B cell (primary cell): ENCODE data around the gene PON3. TPM values are rescaled to one million over a fixed set of nuclear protein-coding genes. Genes with fewer than 3 reads are reported as not detected.
"Not testable (repeated sequence)": the region's sequence is repeated elsewhere in the genome, so short reads cannot be mapped to it uniquely, and the experiment has no call there.

Experiments used
- ATAC-seq: fragments of 200-7000 bp; cut with Tn5 transposase; one replicate; pipeline ENCODE4 v1.10.0; 2021; ENCODE audit warnings: low read depth, mild to moderate bottlenecking, moderate number of reproducible peaks, moderate library complexity
- CTCF ChIA-PET: fragments of 350-600 bp; sonication (Branson Sonifier 250); formaldehyde crosslinking; loops from one replicate; lab custom pipeline; 2021; ENCODE audit warnings: antibody characterized with exemption, inconsistent platforms; lab: Charles Lee
- POLR2A ChIA-PET: fragments of 350-600 bp; sonication (Branson Sonifier 250); formaldehyde crosslinking; loops from one replicate; lab custom pipeline; 2021; ENCODE audit warnings: antibody characterized with exemption; lab: Charles Lee
- DNase-seq: peaks from one replicate; pipeline ENCODE4 v3.0.0; 2013
- H2AFZ ChIP-seq: 2 replicates; pipeline ENCODE4 v1.6.1; 2012; ENCODE audit warnings: mild to moderate bottlenecking, low read depth, low read length; ENCODE audit not compliant: insufficient read depth, poor library complexity, severe bottlenecking
- H3K27ac ChIP-seq, 2 donors: 1 replicate in 1 of 2; 2 replicates in 1 of 2; pipeline ENCODE4 v1.5.1; 2012 to 2013; ENCODE audit warnings: low read length in 2 of 2, mild to moderate bottlenecking in 2 of 2, moderate library complexity in 1 of 2
- H3K27me3 ChIP-seq, 4 experiments: fragments of 200-600 bp in 1 of 4; sonication (generic) in 1 of 4; replicated peaks in 1 of 4; 1 replicate in 2 of 4; 2 replicates in 2 of 4; pipeline versions ENCODE4 v1.6.1 to v1.7.0; 2013 to 2016; ENCODE audit warnings: low read length in 3 of 4, mild to moderate bottlenecking in 2 of 4, mixed read lengths in 1 of 4, moderate library complexity in 1 of 4; ENCODE audit not compliant: insufficient read depth in 4 of 4, control insufficient read depth in 3 of 4; ENCODE audit errors: control extremely low read depth in 1 of 4
- H3K36me3 ChIP-seq, 2 experiments: replicated peaks in 1 of 2; 1 replicate in 1 of 2; 2 replicates in 1 of 2; pipeline versions ENCODE4 v1.6.1 to v1.7.1; 2013; ENCODE audit warnings: low read length in 1 of 2; ENCODE audit not compliant: insufficient read depth in 2 of 2, control insufficient read depth in 1 of 2; ENCODE audit errors: control extremely low read depth in 1 of 2, extremely low read depth in 1 of 2
- H3K4me1 ChIP-seq, 2 donors: fragments of 200-600 bp in 1 of 2; sonication (generic) in 1 of 2; 1 replicate in 1 of 2; 2 replicates in 1 of 2; pipeline versions ENCODE4 v1.5.1 to v1.6.1; 2013 to 2017; ENCODE audit warnings: low read length in 2 of 2; ENCODE audit not compliant: control insufficient read depth in 2 of 2, insufficient read depth in 2 of 2
- H3K4me2 ChIP-seq: replicated peaks from 2 replicates; pipeline ENCODE3; 2012; ENCODE audit warnings: mild to moderate bottlenecking, low read depth, low read length; ENCODE audit not compliant: poor library complexity, severe bottlenecking
- H3K4me3 ChIP-seq, 5 experiments: fragments of 200-600 bp in 1 of 5; sonication (generic) in 1 of 5; 1 replicate in 3 of 5; 2 replicates in 2 of 5; pipeline versions ENCODE4 v1.5.1 to v1.7.0; 2011 to 2016; ENCODE audit warnings: low read length in 4 of 5, mild to moderate bottlenecking in 4 of 5, low read depth in 2 of 5, control low read depth in 1 of 5, moderate library complexity in 1 of 5; ENCODE audit not compliant: insufficient read depth in 1 of 5; ENCODE audit errors: control extremely low read depth in 1 of 5, extremely low read depth in 1 of 5
- H3K79me2 ChIP-seq: fragments of 200-600 bp; sonication (generic); one replicate; pipeline ENCODE4 v1.6.0; 2016; ENCODE audit warnings: low read length; ENCODE audit not compliant: control insufficient read depth, insufficient read depth
- H3K9ac ChIP-seq: fragments of 200-600 bp; sonication (generic); 2 replicates; pipeline ENCODE4 v1.6.1; 2017; ENCODE audit warnings: mild to moderate bottlenecking, low read length, moderate library complexity
- H3K9me3 ChIP-seq, 3 donors: one replicate each; pipeline versions ENCODE4 v1.6.1 to v1.7.1; 2013; ENCODE audit warnings: low read length in 2 of 3; ENCODE audit not compliant: control insufficient read depth in 2 of 3, insufficient read depth in 1 of 3; ENCODE audit errors: control extremely low read depth in 1 of 3
- H4K20me1 ChIP-seq: 2 replicates; pipeline ENCODE4 v1.6.0; 2012; ENCODE audit warnings: mild to moderate bottlenecking, low read length; ENCODE audit not compliant: insufficient read depth, control insufficient read depth, poor library complexity, severe bottlenecking
- H3K27ac Mint-ChIP-seq: one replicate; pipeline ENCODE4 v1.8.0; 2021; ENCODE audit warnings: mixed read lengths
- H3K27me3 Mint-ChIP-seq: one replicate; pipeline ENCODE4 v1.8.0; 2021; ENCODE audit warnings: mixed read lengths
- H3K4me1 Mint-ChIP-seq: one replicate; pipeline ENCODE4 v1.8.0; 2021; ENCODE audit warnings: mixed read lengths
- H3K4me3 Mint-ChIP-seq: one replicate; pipeline ENCODE4 v1.8.0; 2021; ENCODE audit warnings: mixed read lengths
- H3K9me3 Mint-ChIP-seq: one replicate; pipeline ENCODE4 v1.8.0; 2022; ENCODE audit warnings: mixed read lengths; ENCODE audit not compliant: insufficient read depth
- EZH2 ChIP-seq: IDR thresholded peaks from 2 replicates; pipeline ENCODE4 v1.6.1; 2012; ENCODE audit warnings: borderline replicate concordance, low read depth, mild to moderate bottlenecking, moderate library complexity, low read length; ENCODE audit not compliant: insufficient read depth, poor library complexity, severe bottlenecking
- WGBS: methylation state at CpG from one replicate; pipeline ENCODE4 v1.1.5; 2013; ENCODE audit warnings: missing lambda C conversion rate; ENCODE audit not compliant: insufficient coverage; 5-methylcytosine and 5-hydroxymethylcytosine counted together
- intact Hi-C: fragments of 100-400 bp; cut with micrococcal nuclease; formaldehyde crosslinking; loops from one replicate; pipeline ENCODE4 v1.10.0; 2022
- polyA plus RNA-seq: library from polyadenylated mRNA; depleted of rRNA; stranded (reverse); fragments of >200 nt; gene quantifications from 2 replicates; pipeline ENCODE4 v1.2.3, GENCODE V29; 2012
- total RNA-seq, 2 donors: library from RNA; stranded (reverse); fragments of 120-200 nt in 1 of 2; gene quantifications; 1 replicate in 1 of 2; 2 replicates in 1 of 2; pipeline versions ENCODE4 v1.2.3 to v1.2.4, GENCODE V29; 2013 to 2022
- TF ChIP-seq, protein P1 (sequence below): fragments of 200-600 bp; IDR thresholded peaks from one replicate; pipeline ENCODE4 v1.8.0; 2022; ENCODE audit warnings: antibody characterized with exemption, mild to moderate bottlenecking

The PON3 gene
- total and polyA plus RNA-seq, 2 donors (not counting 1 experiment from before 2014, with no cell fraction given) = not detected

DNA sequence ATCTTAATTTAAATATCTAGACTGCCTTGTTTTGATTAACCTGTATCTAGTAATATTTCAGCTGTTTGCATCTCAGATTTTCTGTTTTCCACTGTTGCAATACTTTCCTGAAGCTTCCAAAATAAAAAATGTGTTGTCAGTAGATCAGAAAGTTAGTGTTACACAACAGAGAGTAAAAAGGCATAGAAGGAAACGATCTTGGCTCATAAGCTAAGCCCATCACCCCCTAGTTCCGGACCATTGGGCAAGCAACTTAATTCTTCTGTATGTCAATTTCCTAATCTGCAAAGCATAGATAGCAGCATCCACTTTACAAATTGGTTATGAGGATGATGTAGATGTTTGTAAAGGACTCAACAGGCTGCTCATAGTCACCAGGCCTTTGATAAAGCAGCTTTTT lies 4.4 kb downstream of the PON3 start:
- H3K27me3 Mint-ChIP-seq = peaks cover 29% of the 10 kb centered on the region

DNA sequence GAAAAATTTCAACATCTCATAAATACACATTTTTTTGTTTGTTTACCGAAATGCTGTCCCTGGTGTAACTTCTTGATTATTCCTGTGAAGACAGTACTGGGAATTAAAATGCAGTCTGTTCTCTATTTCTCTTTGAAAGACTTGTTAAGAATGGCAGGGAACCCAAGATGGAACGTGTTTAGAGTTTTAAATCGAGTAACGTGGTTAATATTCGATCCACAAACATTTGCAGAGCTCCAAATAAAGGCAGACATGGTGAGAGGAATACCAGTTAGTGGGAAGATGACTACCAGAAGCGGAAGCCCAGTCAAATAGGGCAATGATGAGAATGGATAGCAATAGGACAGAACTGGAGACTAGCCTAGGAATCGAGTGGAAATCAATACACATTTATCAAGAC lies 6.7 kb downstream of the PON3 start:
- intact Hi-C loops = no loop called here
- Histone ChIP-seq H2AFZ (no peak overlapping the region), H3K4me2 (no peak overlapping the region), H3K79me2 (no peaks in the 10 kb centered on the region), H4K20me1 (no peaks in the 10 kb centered on the region), H3K9ac (no peak overlapping the region), H3K4me3 (no peak overlapping the region), H3K36me3 (no peaks in the 10 kb centered on the region), H3K27me3 (peaks cover 0 to 6% (median 2%) of the 10 kb centered on the region in 4 experiments), H3K4me1 (no peaks in the 10 kb centered on the region), H3K27ac (no peak overlapping the region), H3K9me3 (no peaks in the 10 kb centered on the region)
- peaks cover 3% of the 10 kb centered on the region for H3K9me3 Mint-ChIP-seq
- no peak for DNase-seq
- no peaks in the 10 kb centered on the region for H3K4me1 Mint-ChIP-seq
- CTCF ChIA-PET = no interaction called here
- no peak overlapping the region for H3K4me3 Mint-ChIP-seq
- TF ChIP-seq, protein P1, sequence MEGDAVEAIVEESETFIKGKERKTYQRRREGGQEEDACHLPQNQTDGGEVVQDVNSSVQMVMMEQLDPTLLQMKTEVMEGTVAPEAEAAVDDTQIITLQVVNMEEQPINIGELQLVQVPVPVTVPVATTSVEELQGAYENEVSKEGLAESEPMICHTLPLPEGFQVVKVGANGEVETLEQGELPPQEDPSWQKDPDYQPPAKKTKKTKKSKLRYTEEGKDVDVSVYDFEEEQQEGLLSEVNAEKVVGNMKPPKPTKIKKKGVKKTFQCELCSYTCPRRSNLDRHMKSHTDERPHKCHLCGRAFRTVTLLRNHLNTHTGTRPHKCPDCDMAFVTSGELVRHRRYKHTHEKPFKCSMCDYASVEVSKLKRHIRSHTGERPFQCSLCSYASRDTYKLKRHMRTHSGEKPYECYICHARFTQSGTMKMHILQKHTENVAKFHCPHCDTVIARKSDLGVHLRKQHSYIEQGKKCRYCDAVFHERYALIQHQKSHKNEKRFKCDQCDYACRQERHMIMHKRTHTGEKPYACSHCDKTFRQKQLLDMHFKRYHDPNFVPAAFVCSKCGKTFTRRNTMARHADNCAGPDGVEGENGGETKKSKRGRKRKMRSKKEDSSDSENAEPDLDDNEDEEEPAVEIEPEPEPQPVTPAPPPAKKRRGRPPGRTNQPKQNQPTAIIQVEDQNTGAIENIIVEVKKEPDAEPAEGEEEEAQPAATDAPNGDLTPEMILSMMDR = no peak
- no peak for TF ChIP-seq EZH2
- POLR2A ChIA-PET = no interaction called here
- peaks cover 25% of the 10 kb centered on the region for H3K27me3 Mint-ChIP-seq
- no peak for ATAC-seq
- H3K27ac Mint-ChIP-seq = no peak overlapping the region
- 96% methylated on average over 4 of the region's 7 CpGs for WGBS

More for the DNA sequence above, 4.4 kb downstream of the PON3 start:
- no peak overlapping the region for H3K9ac ChIP-seq
- no peak for TF ChIP-seq EZH2
- TF ChIP-seq, protein P1 = no peak
- H3K27me3 ChIP-seq = peaks cover 0 to 14% (median 10%) of the 10 kb centered on the region in 4 experiments
- H3K79me2 ChIP-seq = no peaks in the 10 kb centered on the region
- H3K9me3 Mint-ChIP-seq = no peaks in the 10 kb centered on the region
- no peaks in the 10 kb centered on the region for H3K36me3 ChIP-seq
- DNase-seq = no peak
- H3K4me1 ChIP-seq = peaks cover 5 to 8% of the 10 kb centered on the region in 2 donors
- CTCF ChIA-PET = interaction anchor here (0.6 kb wide), 1 partner anchor 93 kb away, joined by 4 read pairs; no protein-coding TSS in a partner anchor
- no peak overlapping the region for H3K4me3 Mint-ChIP-seq
- H3K27ac ChIP-seq = no peak overlapping the region
- H4K20me1 ChIP-seq = no peaks in the 10 kb centered on the region
- no peak overlapping the region for H3K4me2 ChIP-seq
- H3K9me3 ChIP-seq = no peaks in the 10 kb centered on the region
- WGBS = no CpG with 5 or more reads among the region's 2 CpGs
- no peak overlapping the region for H3K4me3 ChIP-seq
- no peak for ATAC-seq
- intact Hi-C loops = no loop called here
- no peak overlapping the region for H3K27ac Mint-ChIP-seq
- H2AFZ ChIP-seq = no peak overlapping the region
- POLR2A ChIA-PET = no interaction called here
- H3K4me1 Mint-ChIP-seq = no peaks in the 10 kb centered on the region

DNA sequence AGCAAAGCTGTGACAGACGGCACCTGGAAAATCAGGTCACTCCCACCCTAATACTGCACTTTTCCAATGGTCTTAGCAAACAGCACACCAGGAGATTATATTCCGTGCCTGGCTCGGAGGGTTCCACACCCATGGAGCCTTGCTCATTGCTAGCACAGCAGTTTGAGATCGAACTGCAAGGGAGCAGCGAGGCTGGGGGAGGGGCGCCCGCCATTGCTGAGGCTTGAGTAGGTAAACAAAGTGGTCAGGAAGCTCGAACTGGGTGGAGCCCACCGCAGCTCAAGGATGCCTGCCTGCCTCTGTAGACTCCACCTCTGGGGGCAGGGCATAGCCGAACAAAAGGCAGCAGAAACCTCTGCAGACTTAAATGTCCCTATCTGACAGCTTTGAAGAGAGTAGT lies 16.7 kb downstream of the PON3 start:
- peaks cover 21% of the 10 kb centered on the region for H3K27me3 Mint-ChIP-seq
- H3K9ac ChIP-seq, H3K4me3 ChIP-seq, H3K36me3 ChIP-seq, H3K27me3 ChIP-seq, DNase-seq, H3K27ac Mint-ChIP-seq, POLR2A ChIA-PET, ATAC-seq, H3K4me1 ChIP-seq, H3K4me1 Mint-ChIP-seq, intact Hi-C loops, H4K20me1 ChIP-seq, H3K27ac ChIP-seq, CTCF ChIA-PET, H3K4me3 Mint-ChIP-seq, H3K79me2 ChIP-seq, H2AFZ ChIP-seq, H3K4me2 ChIP-seq, H3K9me3 Mint-ChIP-seq: not testable (repeated sequence)
- peaks cover 0 to 19% (median 0%) of the 10 kb centered on the region in 3 donors for H3K9me3 ChIP-seq
- WGBS = 94% methylated on average over 8 of the region's 10 CpGs
